ENCODE data around the gene TRERF1.

- no peak for TF ChIP-seq EZH2 (IDR thresholded peaks at IDR 0.05; ENCODE audit: low read length)
- TF ChIP-seq CTCF (optimal IDR thresholded peaks at IDR 0.05 in 1 of 3, IDR thresholded peaks at IDR 0.05 in 1 of 3, conservative IDR thresholded peaks at IDR 0.05 in 1 of 3; ENCODE audit: extremely low read depth in 1 of 3, insufficient read depth in 2 of 3, low read length in 3 of 3), result peak in 2 of 3 experiments; percentile 46 to 61
Observed at GRCh38 chr6:42260972-42261371, 190.8 kb downstream of the TRERF1 start.

Data from keratinocyte (primary cell).